ENCODE measurements around the gene ABCB11. TPM values are rescaled to one million over a fixed set of nuclear protein-coding genes. Genes with fewer than 3 reads are reported as not detected.

ABCB11 gene
- not detected in 2 replicates for total RNA-seq (2014; rRNA removed; shearing (Covaris generic))

GRCh38 chr2:169031202-169031601 is at the start of gene ABCB11:
ABCB11 (minus strand) TSS chr2:169031324; CDS start chr2:169018125, 13,199 bp downstream.
- Histone ChIP-seq H3K9me3 (replicated peaks) (no peaks in the 10 kb centered on the region), H3K4me1 (replicated peaks) (peaks cover 22% of the 10 kb centered on the region), H3K36me3 (no peaks in the 10 kb centered on the region), H3K27ac (no peak within 1 kb of the TSS), H3K4me3 (no peak within 1 kb of the TSS), H3K27me3 (replicated peaks) (no peaks in the 10 kb centered on the region)
- no peak for DNase-seq (ENCODE audit: low read depth in 1 of 2, low spot score in 2 of 2)

- no peak for DNase-seq (ENCODE audit: low read depth in 1 of 2, low spot score in 2 of 2)
- H3K4me3 ChIP-seq: no peak overlapping the region
- H3K9me3 ChIP-seq (replicated peaks): no peaks in the 10 kb centered on the region
- H3K36me3 ChIP-seq: no peaks in the 10 kb centered on the region
- no peaks in the 10 kb centered on the region for H3K27me3 ChIP-seq (replicated peaks)
- H3K4me1 ChIP-seq (replicated peaks): no peaks in the 10 kb centered on the region
- H3K27ac ChIP-seq: no peak overlapping the region
These were observed 49.3 kb upstream of the ABCB11 start for GRCh38 chr2:169080250-169081069.

- no peak overlapping the region for H3K4me3 ChIP-seq
- H3K27me3 ChIP-seq (replicated peaks): no peaks in the 10 kb centered on the region
- H3K4me1 ChIP-seq (replicated peaks): no peaks in the 10 kb centered on the region
- H3K9me3 ChIP-seq (replicated peaks): no peaks in the 10 kb centered on the region
- no peaks in the 10 kb centered on the region for H3K36me3 ChIP-seq
- H3K27ac ChIP-seq: no peak overlapping the region
- no peak for DNase-seq (ENCODE audit: low read depth in 1 of 2, low spot score in 2 of 2)
These were observed 46.6 kb upstream of the ABCB11 start for GRCh38 chr2:169077674-169078240.

GRCh38 chr2:169073963-169074751 is 43.0 kb upstream of the ABCB11 start:
- DNase-seq (ENCODE audit: low read depth in 1 of 2, low spot score in 2 of 2): no peak

GRCh38 chr2:169073211-169073962 is 42.3 kb upstream of the ABCB11 start:
- Histone ChIP-seq H3K9me3 (replicated peaks) (no peaks in the 10 kb centered on the region), H3K4me3 (no peak overlapping the region), H3K27me3 (replicated peaks) (no peaks in the 10 kb centered on the region), H3K36me3 (no peaks in the 10 kb centered on the region), H3K4me1 (replicated peaks) (peaks cover 10% of the 10 kb centered on the region), H3K27ac (no peak overlapping the region)
- no peak for DNase-seq (ENCODE audit: low read depth in 1 of 2, low spot score in 2 of 2)

More at GRCh38 chr2:169073963-169074751, 43.0 kb upstream of the ABCB11 start:
- Histone ChIP-seq H3K27me3 (replicated peaks) (no peaks in the 10 kb centered on the region), H3K36me3 (no peaks in the 10 kb centered on the region), H3K9me3 (replicated peaks) (no peaks in the 10 kb centered on the region), H3K4me3 (no peak overlapping the region), H3K27ac (no peak overlapping the region), H3K4me1 (replicated peaks) (peaks cover 6% of the 10 kb centered on the region)

- H3K27me3 ChIP-seq (replicated peaks): no peaks in the 10 kb centered on the region
- H3K27ac ChIP-seq: no peak overlapping the region
- peaks cover 10% of the 10 kb centered on the region for H3K4me1 ChIP-seq (replicated peaks)
- no peak overlapping the region for H3K4me3 ChIP-seq
- H3K36me3 ChIP-seq: no peaks in the 10 kb centered on the region
- no peaks in the 10 kb centered on the region for H3K9me3 ChIP-seq (replicated peaks)
- DNase-seq (ENCODE audit: low read depth in 1 of 2, low spot score in 2 of 2): no peak
These were observed 41.2 kb upstream of the ABCB11 start for GRCh38 chr2:169072163-169072925.

GRCh38 chr2:169071455-169071854 is 40.3 kb upstream of the ABCB11 start:
- H3K27ac ChIP-seq: no peak overlapping the region
- no peak for DNase-seq (ENCODE audit: low read depth in 1 of 2, low spot score in 2 of 2)

GRCh38 chr2:169069833-169070232 is 38.7 kb upstream of the ABCB11 start:
- no peak for DNase-seq (ENCODE audit: low read depth in 1 of 2, low spot score in 2 of 2)
- Histone ChIP-seq H3K4me3 (no peak overlapping the region), H3K27me3 (replicated peaks) (no peaks in the 10 kb centered on the region), H3K9me3 (replicated peaks) (no peaks in the 10 kb centered on the region), H3K27ac (no peak overlapping the region), H3K36me3 (no peaks in the 10 kb centered on the region), H3K4me1 (replicated peaks) (peaks cover 10% of the 10 kb centered on the region)

More at GRCh38 chr2:169071455-169071854, 40.3 kb upstream of the ABCB11 start:
- no peaks in the 10 kb centered on the region for H3K36me3 ChIP-seq
- H3K9me3 ChIP-seq (replicated peaks): no peaks in the 10 kb centered on the region
- H3K4me1 ChIP-seq (replicated peaks): peaks cover 10% of the 10 kb centered on the region
- no peak overlapping the region for H3K4me3 ChIP-seq
- H3K27me3 ChIP-seq (replicated peaks): no peaks in the 10 kb centered on the region

- DNase-seq (ENCODE audit: low read depth in 1 of 2, low spot score in 2 of 2): peak; percentile 33 to 57
- Histone ChIP-seq H3K27ac (no peak within 1 kb of the TSS), H3K27me3 (replicated peaks) (no peaks in the 10 kb centered on the region)
These were observed 38.2 kb upstream of the ABCB11 start, which contains the start of gene DHRS9 for GRCh38 chr2:169069341-169069740. DHRS9 (plus strand) TSS chr2:169069563; CDS start chr2:169081582, 12,019 bp downstream.

GRCh38 chr2:169066897-169067296 is 35.8 kb upstream of the ABCB11 start:
- H3K4me3 ChIP-seq: no peak overlapping the region
- H3K27me3 ChIP-seq (replicated peaks): no peaks in the 10 kb centered on the region
- no peak for DNase-seq (ENCODE audit: low read depth in 1 of 2, low spot score in 2 of 2)
- peaks cover 10% of the 10 kb centered on the region for H3K4me1 ChIP-seq (replicated peaks)
- no peaks in the 10 kb centered on the region for H3K9me3 ChIP-seq (replicated peaks)
- no peaks in the 10 kb centered on the region for H3K36me3 ChIP-seq
- no peak overlapping the region for H3K27ac ChIP-seq

More at GRCh38 chr2:169069341-169069740, 38.2 kb upstream of the ABCB11 start, which contains the start of gene DHRS9:
- Histone ChIP-seq H3K36me3 (no peaks in the 10 kb centered on the region), H3K4me1 (replicated peaks) (peaks cover 10% of the 10 kb centered on the region), H3K9me3 (replicated peaks) (no peaks in the 10 kb centered on the region), H3K4me3 (no peak within 1 kb of the TSS)

GRCh38 chr2:169065864-169066517 is 34.9 kb upstream of the ABCB11 start:
- DNase-seq (ENCODE audit: low read depth in 1 of 2, low spot score in 2 of 2): no peak
- Histone ChIP-seq H3K27me3 (replicated peaks) (no peaks in the 10 kb centered on the region), H3K4me3 (no peak overlapping the region), H3K4me1 (replicated peaks) (peaks cover 10% of the 10 kb centered on the region), H3K9me3 (replicated peaks) (no peaks in the 10 kb centered on the region), H3K27ac (no peak overlapping the region), H3K36me3 (no peaks in the 10 kb centered on the region)

GRCh38 chr2:169065422-169065821 is 34.3 kb upstream of the ABCB11 start:
- DNase-seq (ENCODE audit: low read depth in 1 of 2, low spot score in 2 of 2): no peak
- Histone ChIP-seq H3K27me3 (replicated peaks) (no peaks in the 10 kb centered on the region), H3K4me3 (no peak overlapping the region), H3K36me3 (no peaks in the 10 kb centered on the region), H3K9me3 (replicated peaks) (no peaks in the 10 kb centered on the region), H3K27ac (no peak overlapping the region), H3K4me1 (replicated peaks) (peaks cover 10% of the 10 kb centered on the region)

All from SJSA1 (cell line).